ENCODE data around the gene ANK2. TPM values are rescaled to one million over a fixed set of nuclear protein-coding genes. Genes with fewer than 3 reads are reported as not detected.

The ANK2 gene
- 15.1 and 23.2 TPM in 2 replicates for total RNA-seq

GRCh38 chr4:113049421-113050370, at the start of gene ANK2:
TSS of gene ANK2 (plus strand) at chr4:113049653. CDS start at chr4:113049729, 76 bp downstream.
- DNase-seq (ENCODE audit: low read depth): no peak

GRCh38 chr4:113003841-113004240, 45.6 kb upstream of the ANK2 start:
- no peak for DNase-seq (ENCODE audit: low read depth)
- no peak overlapping the region for H3K4me3 ChIP-seq (ENCODE audit: low read depth, low read length)
- TF ChIP-seq CTCF (IDR thresholded peaks at IDR 0.05; ENCODE audit: insufficient read depth, low read depth, low read length): no peak

More at GRCh38 chr4:113049421-113050370, at the start of gene ANK2:
- no peak for TF ChIP-seq CTCF (IDR thresholded peaks at IDR 0.05; ENCODE audit: insufficient read depth, low read depth, low read length)
- H3K4me3 ChIP-seq (ENCODE audit: low read depth, low read length): no peak within 1 kb of the TSS

- no peak for DNase-seq (ENCODE audit: low read depth)
Measured at GRCh38 chr4:113004655-113005054, 44.8 kb upstream of the ANK2 start.

GRCh38 chr4:113006632-113007031, 42.8 kb upstream of the ANK2 start:
- TF ChIP-seq CTCF (IDR thresholded peaks at IDR 0.05; ENCODE audit: insufficient read depth, low read depth, low read length): no peak
- H3K4me3 ChIP-seq (ENCODE audit: low read depth, low read length): no peak overlapping the region
- no peak for DNase-seq (ENCODE audit: low read depth)

More at GRCh38 chr4:113004655-113005054, 44.8 kb upstream of the ANK2 start:
- H3K4me3 ChIP-seq (ENCODE audit: low read depth, low read length): no peak overlapping the region
- TF ChIP-seq CTCF (IDR thresholded peaks at IDR 0.05; ENCODE audit: insufficient read depth, low read depth, low read length): no peak

GRCh38 chr4:113007151-113007550, 42.3 kb upstream of the ANK2 start:
- DNase-seq (ENCODE audit: low read depth): no peak
- H3K4me3 ChIP-seq (ENCODE audit: low read depth, low read length): no peak overlapping the region
- TF ChIP-seq CTCF (IDR thresholded peaks at IDR 0.05; ENCODE audit: insufficient read depth, low read depth, low read length): no peak

GRCh38 chr4:113008135-113008534, 41.3 kb upstream of the ANK2 start:
- no peak for TF ChIP-seq CTCF (IDR thresholded peaks at IDR 0.05; ENCODE audit: insufficient read depth, low read depth, low read length)
- DNase-seq (ENCODE audit: low read depth): no peak

More at GRCh38 chr4:113008135-113008534, 41.3 kb upstream of the ANK2 start:
- H3K4me3 ChIP-seq (ENCODE audit: low read depth, low read length): no peak overlapping the region

Data from fibroblast of villous mesenchyme (primary cell).